ENCODE data around the gene ABTB2.

ABTB2 gene

GRCh38 chr11:34311126-34311525 is 46.7 kb downstream of the ABTB2 start:
- no peak for DNase-seq

GRCh38 chr11:34309965-34310364 is 47.8 kb downstream of the ABTB2 start:
- DNase-seq, result no peak

- DNase-seq, result no peak
Measured at GRCh38 chr11:34308913-34309585, 48.8 kb downstream of the ABTB2 start.

GRCh38 chr11:34308049-34308912 is 49.5 kb downstream of the ABTB2 start:
- DNase-seq, result no peak

- no peak for DNase-seq
Measured at GRCh38 chr11:34305780-34306179, 52.0 kb downstream of the ABTB2 start.

GRCh38 chr11:34305193-34305592 is 52.6 kb downstream of the ABTB2 start:
- DNase-seq, result peak; percentile 28

GRCh38 chr11:34303028-34303570 is 54.7 kb downstream of the ABTB2 start:
- DNase-seq, result no peak

- DNase-seq, result no peak
Measured at GRCh38 chr11:34302046-34302921, 55.5 kb downstream of the ABTB2 start.

GRCh38 chr11:34300926-34301295 is 56.9 kb downstream of the ABTB2 start:
- no peak for DNase-seq

GRCh38 chr11:34300026-34300925 is 57.5 kb downstream of the ABTB2 start:
- DNase-seq, result peak; percentile 46

GRCh38 chr11:34299284-34299972 is 58.4 kb downstream of the ABTB2 start:
- no peak for DNase-seq

- no peak for DNase-seq
Measured at GRCh38 chr11:34298871-34299270, 58.9 kb downstream of the ABTB2 start.

GRCh38 chr11:34296412-34296811 is 61.4 kb downstream of the ABTB2 start:
- DNase-seq, result no peak

- DNase-seq, result no peak
Measured at GRCh38 chr11:34292546-34292945, 65.3 kb downstream of the ABTB2 start.

GRCh38 chr11:34292111-34292510 is 65.7 kb downstream of the ABTB2 start:
- no peak for DNase-seq

GRCh38 chr11:34290926-34291325 is 66.9 kb downstream of the ABTB2 start:
- no peak for DNase-seq

GRCh38 chr11:34288492-34288891 is 69.3 kb downstream of the ABTB2 start:
- no peak for DNase-seq

- no peak for DNase-seq
Measured at GRCh38 chr11:34284811-34285481, 72.9 kb downstream of the ABTB2 start.

GRCh38 chr11:34284156-34284555 is 73.7 kb downstream of the ABTB2 start:
- DNase-seq, result no peak

GRCh38 chr11:34280945-34281872 is 76.6 kb downstream of the ABTB2 start:
- no peak for DNase-seq

Data from NCI-H446 treated with DMSO at 0.1 percent for 48 hours (cell line).